Thoracic aorta (tissue), 2 donors: ENCODE measurements around the gene SLC6A9. TPM values are rescaled to one million over a fixed set of nuclear protein-coding genes. Genes with fewer than 3 reads are reported as not detected.
A peak's percentile ranks its signal among the peaks of the same experiment; 100 is the strongest.

Experiments
- ATAC-seq: fragments of 150-250 bp; one replicate; pipeline ENCODE4 v1.8.0; 2017; ENCODE audit warnings: low read depth; ENCODE audit not compliant: insufficient number of reproducible peaks, low FRiP score
- DNase-seq: peaks from one replicate; pipeline ENCODE4 v3.0.0-alpha.2; 2020; ENCODE audit warnings: low spot score
- H3K27ac ChIP-seq, 2 donors: fragments of 200-600 bp; sonication (generic); 1 replicate in 1 of 2; 2 replicates in 1 of 2; pipeline ENCODE4 v1.5.1; 2016; ENCODE audit warnings: mild to moderate bottlenecking in 2 of 2, moderate library complexity in 2 of 2
- H3K27me3 ChIP-seq: fragments of 200-600 bp; sonication (generic); replicated peaks from 2 replicates; pipeline ENCODE4 v1.6.0; 2016; ENCODE audit warnings: mild to moderate bottlenecking; ENCODE audit not compliant: insufficient read depth
- H3K36me3 ChIP-seq: fragments of 200-600 bp; sonication (generic); one replicate; pipeline ENCODE4 v1.5.1; 2016
- H3K4me1 ChIP-seq, 2 donors: fragments of 200-600 bp; sonication (generic); 1 replicate in 1 of 2; 2 replicates in 1 of 2; pipeline versions ENCODE4 v1.5.1 to v1.6.0; 2016; ENCODE audit warnings: low read depth in 2 of 2, mild to moderate bottlenecking in 1 of 2; ENCODE audit not compliant: control insufficient read depth in 1 of 2
- H3K4me3 ChIP-seq: fragments of 200-600 bp; sonication (generic); 2 replicates; pipeline ENCODE4 v1.5.1; 2016; ENCODE audit warnings: mild to moderate bottlenecking
- H3K9me3 ChIP-seq: fragments of 200-600 bp; sonication (generic); 2 replicates; pipeline ENCODE4 v1.5.1; 2016
- total RNA-seq, 2 donors: library from RNA; depleted of rRNA; stranded (reverse); fragments of >200 nt; gene quantifications; one replicate each; pipeline versions ENCODE4 v1.1.0 to v1.2.3, GENCODE V29; 2016
- TF ChIP-seq, protein P1 (sequence below): fragments of 200-600 bp; sonication (generic); IDR thresholded peaks from one replicate; pipeline ENCODE4 v1.5.1; 2019; ENCODE audit warnings: antibody characterized with exemption

SLC6A9 gene
- 10 to 100 TPM; 15.0 to 26.8 TPM for total RNA-seq

GRCh38 chr1:44031252-44032169, at the start of gene SLC6A9:
Gene SLC6A9, minus strand, starts transcription at chr1:44031462. Its CDS starts 7,185 bp downstream, at chr1:44024277.
- no peaks in the 10 kb centered on the region for H3K27me3 ChIP-seq
- ATAC-seq (no peak), DNase-seq (peak; percentile 44)
- TF ChIP-seq, protein P1, sequence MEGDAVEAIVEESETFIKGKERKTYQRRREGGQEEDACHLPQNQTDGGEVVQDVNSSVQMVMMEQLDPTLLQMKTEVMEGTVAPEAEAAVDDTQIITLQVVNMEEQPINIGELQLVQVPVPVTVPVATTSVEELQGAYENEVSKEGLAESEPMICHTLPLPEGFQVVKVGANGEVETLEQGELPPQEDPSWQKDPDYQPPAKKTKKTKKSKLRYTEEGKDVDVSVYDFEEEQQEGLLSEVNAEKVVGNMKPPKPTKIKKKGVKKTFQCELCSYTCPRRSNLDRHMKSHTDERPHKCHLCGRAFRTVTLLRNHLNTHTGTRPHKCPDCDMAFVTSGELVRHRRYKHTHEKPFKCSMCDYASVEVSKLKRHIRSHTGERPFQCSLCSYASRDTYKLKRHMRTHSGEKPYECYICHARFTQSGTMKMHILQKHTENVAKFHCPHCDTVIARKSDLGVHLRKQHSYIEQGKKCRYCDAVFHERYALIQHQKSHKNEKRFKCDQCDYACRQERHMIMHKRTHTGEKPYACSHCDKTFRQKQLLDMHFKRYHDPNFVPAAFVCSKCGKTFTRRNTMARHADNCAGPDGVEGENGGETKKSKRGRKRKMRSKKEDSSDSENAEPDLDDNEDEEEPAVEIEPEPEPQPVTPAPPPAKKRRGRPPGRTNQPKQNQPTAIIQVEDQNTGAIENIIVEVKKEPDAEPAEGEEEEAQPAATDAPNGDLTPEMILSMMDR = no peak
- peaks cover 25 to 38% of the 10 kb centered on the region in 2 donors for H3K4me1 ChIP-seq
- no peaks in the 10 kb centered on the region for H3K9me3 ChIP-seq
- peak within 1 kb of the TSS; percentile 80 to 82 for H3K27ac ChIP-seq
- H3K36me3 ChIP-seq = no peaks in the 10 kb centered on the region
- peak within 1 kb of the TSS; percentile 98 for H3K4me3 ChIP-seq

- peaks cover 7 to 17% of the 10 kb centered on the region in 2 donors for H3K4me1 ChIP-seq
- H3K9me3 ChIP-seq = no peaks in the 10 kb centered on the region
- ATAC-seq (no peak), DNase-seq (no peak)
- no peaks in the 10 kb centered on the region for H3K36me3 ChIP-seq
- H3K27ac ChIP-seq = no peak overlapping the region
- TF ChIP-seq, protein P1 = no peak
- no peak overlapping the region for H3K4me3 ChIP-seq
- H3K27me3 ChIP-seq = no peaks in the 10 kb centered on the region
Measured at GRCh38 chr1:44079566-44079965, 48.3 kb upstream of the SLC6A9 start.

- Histone ChIP-seq H3K36me3 (no peaks in the 10 kb centered on the region), H3K9me3 (no peaks in the 10 kb centered on the region), H3K4me1 (peaks cover 13 to 32% of the 10 kb centered on the region in 2 donors), H3K4me3 (no peak overlapping the region), H3K27me3 (no peaks in the 10 kb centered on the region), H3K27ac (no peak overlapping the region)
- ATAC-seq (no peak), DNase-seq (no peak)
- TF ChIP-seq, protein P1 = no peak
Measured at GRCh38 chr1:44078104-44078503, 46.8 kb upstream of the SLC6A9 start.

DNA sequence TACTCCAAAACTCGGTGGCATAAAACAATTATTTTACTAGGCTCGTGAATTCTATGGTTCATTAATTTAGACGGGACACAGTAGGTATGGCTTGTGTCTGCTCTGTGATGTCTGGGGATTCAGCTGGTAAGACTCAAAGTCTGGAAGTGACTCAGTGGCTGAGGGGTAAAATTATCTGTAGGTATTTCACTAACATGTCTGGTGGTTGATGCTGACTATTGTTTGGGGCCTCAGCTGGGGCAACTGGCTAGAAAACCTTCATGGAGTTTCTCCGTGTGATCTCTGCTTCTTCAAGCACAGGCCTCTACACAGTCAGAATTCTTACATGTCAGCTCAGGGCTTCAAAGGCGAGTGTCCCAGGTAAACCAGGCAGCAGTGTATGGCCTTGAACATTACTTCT, 46.2 kb upstream of the SLC6A9 start:
- Histone ChIP-seq H3K27me3 (no peaks in the 10 kb centered on the region), H3K9me3 (no peaks in the 10 kb centered on the region), H3K4me1 (peaks cover 19 to 35% of the 10 kb centered on the region in 2 donors), H3K36me3 (no peaks in the 10 kb centered on the region), H3K4me3 (no peak overlapping the region), H3K27ac (no peak overlapping the region)
- TF ChIP-seq, protein P1 = no peak
- DNase-seq (no peak), ATAC-seq (no peak)

DNA sequence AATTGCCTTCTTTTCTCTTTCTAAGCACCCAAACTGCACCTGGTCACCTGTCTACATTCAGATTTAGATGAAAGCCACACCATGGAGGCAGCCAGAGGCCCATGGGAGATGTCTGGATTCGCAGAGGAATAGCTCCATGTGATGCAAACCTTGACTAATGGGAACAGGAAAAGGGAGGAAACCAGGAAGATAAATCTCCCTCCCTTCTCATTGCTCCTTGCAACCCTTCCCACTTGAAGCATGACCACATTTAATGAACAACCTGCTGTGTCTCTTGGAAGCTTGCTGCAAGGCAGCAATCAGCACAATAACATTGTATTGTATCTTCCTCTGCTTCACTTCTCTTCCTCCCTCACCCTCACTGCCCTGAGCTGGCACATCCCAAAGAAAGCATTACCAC, 44.8 kb upstream of the SLC6A9 start:
- H3K4me1 ChIP-seq = peaks cover 19 to 40% of the 10 kb centered on the region in 2 donors
- no peak for ATAC-seq

More for the DNA sequence above, 44.8 kb upstream of the SLC6A9 start:
- TF ChIP-seq, protein P1 = no peak
- DNase-seq = no peak
- Histone ChIP-seq H3K27me3 (no peaks in the 10 kb centered on the region), H3K4me3 (no peak overlapping the region), H3K27ac (no peak overlapping the region), H3K36me3 (no peaks in the 10 kb centered on the region), H3K9me3 (no peaks in the 10 kb centered on the region)
